Fibroblast of lung (primary cell): ENCODE data around the gene HDAC4.

ENCODE experiments used
- CTCF ChIP-seq, 2 donors: IDR thresholded peaks in 1 of 2; conservative IDR thresholded peaks in 1 of 2; 1 replicate in 1 of 2; 2 replicates in 1 of 2; pipeline ENCODE4 v1.5.1; 2011 to 2012; ENCODE audit warnings: low read length in 2 of 2, control low read depth in 1 of 2, inconsistent platforms in 1 of 2, low read depth in 1 of 2, mild to moderate bottlenecking in 1 of 2
- EZH2 ChIP-seq: IDR thresholded peaks from 2 replicates; pipeline ENCODE4 v1.5.1; 2012; ENCODE audit warnings: low read length, control low read depth, mild to moderate bottlenecking; ENCODE audit errors: missing control alignments

GRCh38 chr2:239275847-239276831 is 124.7 kb downstream of the HDAC4 start:
- TF ChIP-seq CTCF (conservative IDR thresholded peaks at IDR 0.05 in 1 of 2, IDR thresholded peaks at IDR 0.05 in 1 of 2; ENCODE audit: low read depth in 1 of 2, low read length in 2 of 2) (no peak), EZH2 (no peak)
